Cardiac fibroblast (primary cell): ENCODE measurements around the gene ZC3H12C.
A peak's percentile ranks its signal among the peaks of the same experiment; 100 is the strongest.

Experiments used
- DNase-seq, 2 donors: peaks; one replicate each; pipeline versions ENCODE4 v3.0.0 to v3.0.0-alpha.2; 2010; ENCODE audit warnings: low read depth in 2 of 2
- H3K4me3 ChIP-seq, 2 donors: replicated peaks in 1 of 2; 1 replicate in 1 of 2; 2 replicates in 1 of 2; pipeline ENCODE4 v1.5.1; 2011; ENCODE audit warnings: low read depth in 2 of 2, low read length in 2 of 2, mild to moderate bottlenecking in 2 of 2, moderate library complexity in 1 of 2
- TF ChIP-seq, protein P1 (sequence below): IDR thresholded peaks from one replicate; pipeline ENCODE4 v1.5.1; 2011; ENCODE audit warnings: low read depth, mild to moderate bottlenecking, low read length, inconsistent platforms

ZC3H12C gene

GRCh38 chr11:110174645-110175310 lies 81.6 kb downstream of the ZC3H12C start:
- H3K4me3 ChIP-seq, result no peak overlapping the region
- TF ChIP-seq, protein P1, sequence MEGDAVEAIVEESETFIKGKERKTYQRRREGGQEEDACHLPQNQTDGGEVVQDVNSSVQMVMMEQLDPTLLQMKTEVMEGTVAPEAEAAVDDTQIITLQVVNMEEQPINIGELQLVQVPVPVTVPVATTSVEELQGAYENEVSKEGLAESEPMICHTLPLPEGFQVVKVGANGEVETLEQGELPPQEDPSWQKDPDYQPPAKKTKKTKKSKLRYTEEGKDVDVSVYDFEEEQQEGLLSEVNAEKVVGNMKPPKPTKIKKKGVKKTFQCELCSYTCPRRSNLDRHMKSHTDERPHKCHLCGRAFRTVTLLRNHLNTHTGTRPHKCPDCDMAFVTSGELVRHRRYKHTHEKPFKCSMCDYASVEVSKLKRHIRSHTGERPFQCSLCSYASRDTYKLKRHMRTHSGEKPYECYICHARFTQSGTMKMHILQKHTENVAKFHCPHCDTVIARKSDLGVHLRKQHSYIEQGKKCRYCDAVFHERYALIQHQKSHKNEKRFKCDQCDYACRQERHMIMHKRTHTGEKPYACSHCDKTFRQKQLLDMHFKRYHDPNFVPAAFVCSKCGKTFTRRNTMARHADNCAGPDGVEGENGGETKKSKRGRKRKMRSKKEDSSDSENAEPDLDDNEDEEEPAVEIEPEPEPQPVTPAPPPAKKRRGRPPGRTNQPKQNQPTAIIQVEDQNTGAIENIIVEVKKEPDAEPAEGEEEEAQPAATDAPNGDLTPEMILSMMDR, result no peak
- DNase-seq, result peak in 1 of 2 donors; percentile 71

- peak; percentile 51 to 74 for DNase-seq
- no peak overlapping the region for H3K4me3 ChIP-seq
- TF ChIP-seq, protein P1, result no peak
Measured at GRCh38 chr11:110176366-110177085, 83.3 kb downstream of the ZC3H12C start.

GRCh38 chr11:110177086-110177456 lies 83.9 kb downstream of the ZC3H12C start:
- TF ChIP-seq, protein P1, result no peak
- no peak for DNase-seq
- no peak overlapping the region for H3K4me3 ChIP-seq

DNA sequence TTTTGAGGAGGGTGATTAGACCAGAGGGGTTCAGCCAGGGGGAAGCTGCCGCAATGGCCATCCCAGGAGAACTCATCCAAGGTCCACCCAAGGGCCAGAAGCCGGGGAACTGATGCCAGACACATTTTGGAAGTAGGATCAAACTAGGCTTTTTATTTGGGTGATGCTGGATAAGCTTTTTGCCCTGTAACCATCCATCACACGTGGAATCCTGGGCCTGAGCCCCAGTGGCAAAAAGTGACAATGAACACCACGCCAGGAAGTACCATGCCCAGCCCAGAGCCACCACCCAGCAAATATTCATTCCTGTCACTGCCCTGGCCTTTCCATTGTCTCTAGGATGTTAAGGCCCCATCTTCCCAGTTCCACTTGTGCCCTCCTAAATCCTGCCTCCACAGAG lies 85.9 kb downstream of the ZC3H12C start:
- H3K4me3 ChIP-seq, result no peak overlapping the region
- DNase-seq, result no peak
- TF ChIP-seq, protein P1, result no peak

- DNase-seq, result peak in 1 of 2 donors; percentile 74
- TF ChIP-seq, protein P1, result no peak
Measured at GRCh38 chr11:110182886-110183285, 89.7 kb downstream of the ZC3H12C start.

GRCh38 chr11:110184456-110184855 lies 91.3 kb downstream of the ZC3H12C start:
- TF ChIP-seq, protein P1, result no peak
- no peak overlapping the region for H3K4me3 ChIP-seq
- peak in 1 of 2 donors; percentile 53 for DNase-seq

More at GRCh38 chr11:110182886-110183285, 89.7 kb downstream of the ZC3H12C start:
- H3K4me3 ChIP-seq, result no peak overlapping the region
